Heart left ventricle (tissue), 13 donors: ENCODE measurements around the gene PCNX3.

Experiments used
- CTCF ChIP-seq, 12 donors: fragments of 200-600 bp; sonication (generic) in 4 of 12; IDR thresholded peaks; one replicate each; pipeline versions ENCODE4 v1.5.0 to v1.8.0; 2018 to 2022; ENCODE audit warnings: antibody characterized with exemption in 12 of 12, mild to moderate bottlenecking in 5 of 12
- POLR2A ChIP-seq, 2 donors: fragments of 450-650 bp; IDR thresholded peaks; one replicate each; pipeline ENCODE4 v1.6.1; 2017; ENCODE audit warnings: antibody characterized with exemption in 2 of 2, mild to moderate bottlenecking in 2 of 2, moderate library complexity in 2 of 2
- donor health status: ischemic (EF 13 %, LVEDD 7.1; RV severe dilation, severe dysfunction).
- donor health status: DM: no; HTN: yes; CAD: no.
- donor health status: DM: no; HTN: no; CAD: no.
- donor health status: ischemic (EF 25% LVEDD 6.9; RV normal size, moderate dysfunction).
- donor health status: ischemic (EF 25% LVEDD 5.7; RV mildly dilated, moderate dysfunction).
- donor health status: ischemic (EF 35%, LVEDD 5.7; RV mildly dilated, moderate dysfunction).
- donor health status: nonischemic (EF 11% LVEDD 7.7; RV severe dilation, severe dysfunction).
- donor health status: DM: yes; HTN: yes; CAD: no.
- donor health status: PGD.
- donor health status: ischemic (EF 29% LVEDD 5.4; RV normal size, mild dysfunction).
- donor health status: nonischemic (EF 23%, LVEDD 6.1; RV moderate dilation, normal function).

- no peak for TF ChIP-seq CTCF (IDR thresholded peaks at IDR 0.05)
- peak in 1 of 2 donors; percentile 38 for TF ChIP-seq POLR2A (IDR thresholded peaks at IDR 0.05)
Observed at GRCh38 chr11:65575568-65576231, 39.9 kb upstream of the PCNX3 start, which contains the start of gene EHBP1L1.
